GM12872 (cell line): ENCODE measurements around the gene GSTP1.

Source experiments
- TF ChIP-seq, protein P1 (sequence below): IDR thresholded peaks from 3 replicates; pipeline ENCODE4 v1.5.1; 2011; ENCODE audit warnings: low read depth, mild to moderate bottlenecking, low read length, moderate library complexity; ENCODE audit not compliant: insufficient read depth

Gene GSTP1

DNA sequence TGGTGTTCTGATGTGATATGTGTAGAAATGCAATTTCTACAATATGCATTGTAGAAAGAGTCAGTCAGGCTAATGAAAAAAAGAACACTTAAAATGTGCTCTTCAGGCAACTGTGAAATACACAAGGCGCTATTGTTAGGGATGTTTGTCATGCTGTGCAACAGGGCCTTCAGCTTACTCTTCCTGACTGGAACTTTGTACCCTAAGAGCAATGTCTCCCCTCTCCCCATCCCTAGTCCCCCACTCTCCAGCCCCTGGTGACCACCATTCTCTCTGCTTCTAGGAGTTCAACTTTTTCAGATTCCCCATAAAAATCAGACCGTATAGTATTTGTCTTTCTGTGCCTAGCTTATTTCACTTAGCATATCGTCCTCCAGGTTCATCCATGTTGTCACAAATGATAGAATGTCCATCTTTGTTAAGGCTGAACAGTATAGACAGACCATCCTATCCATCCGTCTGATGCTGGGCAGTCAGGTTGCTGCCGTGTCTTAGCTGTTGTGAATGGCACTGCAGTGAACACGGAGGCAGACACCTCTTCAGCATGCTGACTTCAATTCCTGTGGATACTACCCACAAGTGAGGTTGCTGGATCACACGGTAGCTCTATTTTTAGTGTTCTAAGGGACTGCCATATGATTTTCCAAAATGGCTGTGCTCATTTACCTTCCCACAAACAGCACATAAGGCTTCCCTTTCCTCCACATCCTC, 33.8 kb downstream of the GSTP1 start:
- TF ChIP-seq, protein P1, sequence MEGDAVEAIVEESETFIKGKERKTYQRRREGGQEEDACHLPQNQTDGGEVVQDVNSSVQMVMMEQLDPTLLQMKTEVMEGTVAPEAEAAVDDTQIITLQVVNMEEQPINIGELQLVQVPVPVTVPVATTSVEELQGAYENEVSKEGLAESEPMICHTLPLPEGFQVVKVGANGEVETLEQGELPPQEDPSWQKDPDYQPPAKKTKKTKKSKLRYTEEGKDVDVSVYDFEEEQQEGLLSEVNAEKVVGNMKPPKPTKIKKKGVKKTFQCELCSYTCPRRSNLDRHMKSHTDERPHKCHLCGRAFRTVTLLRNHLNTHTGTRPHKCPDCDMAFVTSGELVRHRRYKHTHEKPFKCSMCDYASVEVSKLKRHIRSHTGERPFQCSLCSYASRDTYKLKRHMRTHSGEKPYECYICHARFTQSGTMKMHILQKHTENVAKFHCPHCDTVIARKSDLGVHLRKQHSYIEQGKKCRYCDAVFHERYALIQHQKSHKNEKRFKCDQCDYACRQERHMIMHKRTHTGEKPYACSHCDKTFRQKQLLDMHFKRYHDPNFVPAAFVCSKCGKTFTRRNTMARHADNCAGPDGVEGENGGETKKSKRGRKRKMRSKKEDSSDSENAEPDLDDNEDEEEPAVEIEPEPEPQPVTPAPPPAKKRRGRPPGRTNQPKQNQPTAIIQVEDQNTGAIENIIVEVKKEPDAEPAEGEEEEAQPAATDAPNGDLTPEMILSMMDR = no peak

DNA sequence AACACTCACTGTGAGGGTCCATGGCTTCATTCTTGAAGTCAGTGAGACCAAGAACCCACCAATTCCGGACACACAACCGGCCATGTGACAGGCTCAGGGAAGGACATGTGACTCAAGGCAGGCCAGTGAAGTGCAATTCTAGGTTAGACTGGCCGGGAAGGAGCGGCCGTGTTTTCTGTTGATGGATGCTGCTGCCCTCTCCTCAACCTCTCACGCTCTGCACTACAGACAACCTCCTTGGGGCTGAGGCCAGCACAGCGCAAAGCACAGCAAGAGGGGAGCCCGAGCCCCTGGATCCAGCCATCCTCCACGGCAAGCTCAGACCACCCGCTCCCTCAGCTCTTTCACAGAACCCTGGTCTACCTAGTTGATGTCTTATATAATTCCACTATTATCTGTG, 43.4 kb downstream of the GSTP1 start:
- TF ChIP-seq, protein P1 = no peak

DNA sequence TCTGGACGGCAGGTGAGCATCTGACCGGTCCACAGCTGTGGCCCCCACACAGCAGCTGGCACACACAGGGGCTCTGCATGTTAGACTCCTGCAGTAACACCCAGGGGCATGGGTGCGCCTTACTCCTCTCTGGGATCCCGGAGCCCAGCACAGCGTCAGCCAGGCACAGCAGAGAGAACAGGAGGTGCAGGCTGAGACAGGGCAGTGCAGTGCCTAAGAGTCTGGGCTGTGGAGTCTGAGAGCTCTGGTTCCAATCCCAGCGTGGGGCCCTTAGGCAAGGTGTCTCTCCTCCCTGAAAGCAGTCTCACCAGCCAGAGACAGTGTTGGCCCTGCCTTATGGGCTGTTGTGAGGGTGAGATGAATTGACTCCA, 43.8 kb downstream of the GSTP1 start:
- TF ChIP-seq, protein P1 = no peak

DNA sequence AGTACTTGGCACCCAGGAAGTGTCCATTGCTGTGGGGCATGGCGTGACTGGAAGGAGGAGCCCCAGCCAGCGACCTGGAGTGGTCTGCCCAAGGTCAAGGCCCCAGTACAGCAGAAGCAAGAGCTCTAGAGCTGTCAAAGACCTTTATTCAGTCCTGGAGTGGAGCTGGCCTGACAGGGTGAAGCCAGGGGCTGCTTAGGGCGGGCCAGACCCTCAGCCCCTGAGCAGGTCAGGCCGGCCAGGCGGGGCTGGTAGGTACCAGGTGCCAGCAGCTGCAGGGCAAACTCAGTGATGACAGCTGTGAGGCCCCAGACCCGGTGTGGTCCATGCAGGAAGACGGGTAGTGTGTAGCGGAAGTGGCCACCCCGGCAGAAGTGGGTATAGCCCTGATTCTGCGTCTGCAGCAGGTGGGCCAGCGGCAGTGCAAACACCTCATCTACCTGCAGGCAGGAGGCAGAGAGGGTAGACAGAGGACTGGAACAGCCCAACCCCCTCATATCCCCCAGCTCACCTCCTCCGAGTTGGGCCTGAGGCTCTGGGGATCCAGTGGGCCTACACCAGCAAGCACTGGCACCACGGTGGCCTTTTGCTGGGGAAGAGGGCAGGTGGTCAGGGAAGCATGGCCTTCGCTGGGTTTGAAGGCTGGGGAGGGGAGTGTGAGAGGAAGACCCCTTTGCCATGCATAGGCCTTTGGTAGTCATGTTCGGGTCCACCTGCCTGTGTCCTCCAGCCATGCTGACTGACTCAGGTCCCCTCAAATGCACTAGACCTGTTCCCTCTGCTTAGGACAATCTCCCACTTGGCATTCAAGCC, 44.4 kb downstream of the GSTP1 start:
- TF ChIP-seq, protein P1 = no peak

DNA sequence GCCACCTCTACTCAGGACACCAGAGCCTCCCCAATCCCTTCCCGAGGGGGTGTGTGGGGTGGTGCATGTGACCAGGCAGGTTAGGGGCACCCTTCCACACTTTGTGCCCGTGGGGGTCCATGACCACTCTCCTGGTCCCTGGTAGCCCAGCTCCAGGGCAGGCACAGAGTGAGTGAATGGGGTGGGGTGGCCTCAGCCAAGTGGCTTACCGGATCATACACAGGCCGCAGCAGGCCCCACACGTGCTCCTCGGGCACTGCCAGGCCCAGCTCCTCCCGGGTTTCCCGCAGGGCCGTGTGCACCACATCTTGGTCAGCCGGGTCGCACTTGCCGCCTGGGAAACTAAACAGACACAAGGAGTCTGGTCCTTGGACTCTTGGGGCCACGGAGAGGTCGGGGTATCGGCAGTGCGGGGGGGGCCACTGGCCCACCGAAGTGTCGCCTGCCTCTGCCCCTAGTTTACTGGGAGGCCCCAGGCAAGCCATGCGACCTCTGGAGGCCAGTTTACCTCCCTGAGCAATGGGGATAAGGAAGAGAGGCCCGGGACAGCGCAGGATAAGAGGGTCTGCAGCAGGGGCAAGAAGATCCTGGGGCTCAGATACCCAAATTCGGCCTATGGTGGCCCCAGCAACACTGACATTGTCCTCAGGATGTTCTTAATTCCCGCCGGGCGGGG, 45.2 kb downstream of the GSTP1 start:
- TF ChIP-seq, protein P1 = no peak; the same call in 2 of the 3 replicates

DNA sequence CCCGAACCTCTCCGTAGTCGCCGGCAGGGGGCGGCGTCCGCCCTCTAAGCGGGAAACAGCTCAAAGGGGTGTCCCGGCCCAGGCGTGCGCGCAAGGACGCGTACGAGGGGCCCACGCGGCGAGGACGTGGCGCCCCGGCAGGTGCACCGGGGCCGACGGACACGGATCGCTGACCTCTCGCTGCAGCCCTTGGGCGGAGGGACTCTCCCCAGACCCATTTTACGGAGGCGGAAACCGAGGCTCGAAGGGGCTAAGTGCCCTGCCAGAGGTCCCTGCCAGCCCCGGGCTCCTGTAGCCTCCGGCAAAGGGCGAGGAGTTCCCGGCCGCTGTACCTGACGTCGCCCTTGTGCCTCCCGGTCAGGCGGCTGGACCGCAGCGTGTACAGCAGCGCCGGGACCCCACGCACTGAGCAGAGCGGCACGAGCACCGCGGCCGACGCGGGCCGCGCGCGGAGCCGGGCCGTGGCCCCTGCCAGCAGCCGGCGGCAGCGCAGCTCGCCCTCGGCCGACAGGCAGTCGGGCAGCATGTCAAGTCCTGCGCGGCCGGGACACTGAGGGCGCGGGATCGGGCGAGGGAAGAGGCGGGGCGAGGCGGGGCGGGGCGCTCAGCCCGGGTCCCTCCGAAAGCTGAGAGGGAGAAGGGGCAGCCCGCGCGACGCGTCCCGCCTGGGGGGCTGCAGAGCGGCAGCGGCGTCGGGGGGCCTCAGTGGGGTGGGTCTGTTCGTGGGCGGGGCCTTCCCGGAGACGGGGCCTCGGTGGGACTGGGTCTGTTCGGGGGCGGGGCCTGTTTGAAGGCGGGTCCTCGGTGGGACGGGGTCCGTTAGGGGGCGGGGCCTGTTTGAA, 46.0 kb downstream of the GSTP1 start, which contains the start of gene NUDT8:
Gene NUDT8, minus strand, starts transcription at position 552 of the 842 bp plus-strand sequence. Its CDS starts 26 bp downstream, at position 526.
- TF ChIP-seq, protein P1 = peak; percentile 87; the same call in 2 of the 3 replicates
